Esophagus muscularis mucosa (tissue), 4 donors: Measurements from ENCODE around the gene ROBO1.

Source experiments
- EP300 ChIP-seq: sonication (generic); formaldehyde crosslinking; IDR thresholded peaks from one replicate; pipeline ENCODE4 v1.6.1; 2017; ENCODE audit warnings: antibody characterized with exemption
- POLR2A ChIP-seq: fragments of 450-650 bp; IDR thresholded peaks from one replicate; pipeline ENCODE4 v1.6.1; 2017; ENCODE audit warnings: antibody characterized with exemption, moderate library complexity, mild to moderate bottlenecking, low read depth
- TF ChIP-seq, protein P1 (sequence below), 3 experiments: fragments of 200-600 bp in 2 of 3; fragments of 450-650 bp in 1 of 3; sonication (generic) in 2 of 3; IDR thresholded peaks; one replicate each; pipeline ENCODE4 v1.5.1; 2017 to 2019; ENCODE audit warnings: antibody characterized with exemption in 3 of 3, mild to moderate bottlenecking in 2 of 3, moderate library complexity in 1 of 3

DNA sequence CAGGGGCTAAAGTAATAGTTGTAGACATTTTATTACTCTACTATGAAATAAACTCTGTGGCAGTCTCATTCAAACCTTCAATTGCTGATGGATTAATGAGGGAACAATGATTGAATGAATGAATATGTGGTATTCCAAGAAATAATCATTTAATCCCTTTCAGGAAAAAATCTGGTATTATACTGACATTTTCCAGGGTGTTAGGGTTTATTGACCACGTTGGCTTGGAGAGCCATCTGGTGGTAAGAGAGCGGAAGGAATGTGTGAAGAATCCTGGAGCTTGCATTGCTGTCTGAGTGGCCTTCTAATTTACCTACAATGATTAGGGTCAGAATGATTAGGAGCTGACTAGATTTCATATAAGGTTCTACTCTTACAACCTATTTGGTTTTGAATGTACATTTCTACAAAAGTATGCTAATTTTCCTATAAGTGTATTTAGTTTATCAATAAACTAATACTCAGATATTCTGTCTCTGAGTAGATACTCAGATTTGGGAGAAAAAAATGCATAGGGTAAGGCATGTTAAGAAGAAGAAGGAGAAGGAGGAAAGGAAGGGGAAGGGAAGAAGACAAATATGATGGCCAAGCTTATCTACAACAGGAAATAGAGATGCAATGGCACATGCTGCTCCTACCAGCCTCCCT lies 249.9 kb downstream of the ROBO1 start:
- no peak for TF ChIP-seq POLR2A
- TF ChIP-seq, protein P1, sequence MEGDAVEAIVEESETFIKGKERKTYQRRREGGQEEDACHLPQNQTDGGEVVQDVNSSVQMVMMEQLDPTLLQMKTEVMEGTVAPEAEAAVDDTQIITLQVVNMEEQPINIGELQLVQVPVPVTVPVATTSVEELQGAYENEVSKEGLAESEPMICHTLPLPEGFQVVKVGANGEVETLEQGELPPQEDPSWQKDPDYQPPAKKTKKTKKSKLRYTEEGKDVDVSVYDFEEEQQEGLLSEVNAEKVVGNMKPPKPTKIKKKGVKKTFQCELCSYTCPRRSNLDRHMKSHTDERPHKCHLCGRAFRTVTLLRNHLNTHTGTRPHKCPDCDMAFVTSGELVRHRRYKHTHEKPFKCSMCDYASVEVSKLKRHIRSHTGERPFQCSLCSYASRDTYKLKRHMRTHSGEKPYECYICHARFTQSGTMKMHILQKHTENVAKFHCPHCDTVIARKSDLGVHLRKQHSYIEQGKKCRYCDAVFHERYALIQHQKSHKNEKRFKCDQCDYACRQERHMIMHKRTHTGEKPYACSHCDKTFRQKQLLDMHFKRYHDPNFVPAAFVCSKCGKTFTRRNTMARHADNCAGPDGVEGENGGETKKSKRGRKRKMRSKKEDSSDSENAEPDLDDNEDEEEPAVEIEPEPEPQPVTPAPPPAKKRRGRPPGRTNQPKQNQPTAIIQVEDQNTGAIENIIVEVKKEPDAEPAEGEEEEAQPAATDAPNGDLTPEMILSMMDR (IDR thresholded peaks at IDR 0.05) = peak in 1 of 3 experiments; percentile 9
- no peak for TF ChIP-seq EP300
